BE2C (cell line): ENCODE measurements around the gene FNTB.

Source experiments
- DNase-seq: peaks from one replicate; pipeline ENCODE4 v3.0.0-alpha.2; 2020
- H3K27me3 ChIP-seq: fragments of 250-450 bp; sonication (Bioruptor Pico); 2 replicates; pipeline ENCODE4 v1.5.1; 2020; ENCODE audit warnings: mild to moderate bottlenecking
- H3K36me3 ChIP-seq: fragments of 250-450 bp; sonication (Bioruptor Pico); 2 replicates; pipeline ENCODE4 v1.5.1; 2020; ENCODE audit warnings: mild to moderate bottlenecking
- H3K4me1 ChIP-seq: fragments of 250-450 bp; sonication (Bioruptor Pico); 2 replicates; pipeline ENCODE4 v1.5.1; 2020
- H3K4me3 ChIP-seq: 2 replicates; pipeline ENCODE4 v1.5.1; 2011; ENCODE audit warnings: low read depth, low read length
- H3K9me3 ChIP-seq: fragments of 250-450 bp; sonication (Bioruptor Pico); 2 replicates; pipeline ENCODE4 v1.5.1; 2020
- TF ChIP-seq, protein P1 (sequence below): IDR thresholded peaks from 2 replicates; pipeline ENCODE4 v1.5.1; 2012; ENCODE audit warnings: mild to moderate bottlenecking, low read depth, low read length

FNTB gene

DNA sequence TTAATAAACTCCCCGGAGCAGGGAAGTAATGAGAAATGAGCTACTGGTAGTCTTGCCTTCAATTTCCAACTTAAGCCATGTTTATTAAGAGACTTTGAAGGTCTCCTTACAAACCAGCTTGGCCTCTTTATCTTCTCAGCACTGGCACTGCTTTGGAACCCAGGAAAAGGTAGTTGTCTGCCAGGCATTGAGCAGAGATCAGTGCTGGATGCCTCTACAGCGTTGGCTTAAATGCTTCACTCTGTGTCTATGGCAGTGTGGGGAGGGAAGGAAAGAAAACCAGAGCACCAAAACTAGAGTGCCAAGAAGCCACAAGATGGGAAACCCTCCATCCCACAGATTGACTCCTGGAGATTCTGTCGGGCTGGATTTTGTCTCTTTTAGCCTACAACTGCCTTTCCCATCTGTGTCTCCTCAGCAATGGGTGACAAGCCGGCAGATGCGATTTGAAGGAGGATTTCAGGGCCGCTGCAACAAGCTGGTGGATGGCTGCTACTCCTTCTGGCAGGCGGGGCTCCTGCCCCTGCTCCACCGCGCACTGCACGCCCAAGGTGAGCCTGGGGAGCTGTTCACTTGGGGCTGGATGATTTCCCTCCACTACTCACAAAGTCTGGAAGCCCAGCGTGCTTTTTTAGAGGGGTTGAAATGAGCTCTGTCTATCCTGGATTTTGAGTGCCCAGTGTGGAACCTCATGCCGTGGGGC lies 57.3 kb downstream of the FNTB start:
- TF ChIP-seq, protein P1, sequence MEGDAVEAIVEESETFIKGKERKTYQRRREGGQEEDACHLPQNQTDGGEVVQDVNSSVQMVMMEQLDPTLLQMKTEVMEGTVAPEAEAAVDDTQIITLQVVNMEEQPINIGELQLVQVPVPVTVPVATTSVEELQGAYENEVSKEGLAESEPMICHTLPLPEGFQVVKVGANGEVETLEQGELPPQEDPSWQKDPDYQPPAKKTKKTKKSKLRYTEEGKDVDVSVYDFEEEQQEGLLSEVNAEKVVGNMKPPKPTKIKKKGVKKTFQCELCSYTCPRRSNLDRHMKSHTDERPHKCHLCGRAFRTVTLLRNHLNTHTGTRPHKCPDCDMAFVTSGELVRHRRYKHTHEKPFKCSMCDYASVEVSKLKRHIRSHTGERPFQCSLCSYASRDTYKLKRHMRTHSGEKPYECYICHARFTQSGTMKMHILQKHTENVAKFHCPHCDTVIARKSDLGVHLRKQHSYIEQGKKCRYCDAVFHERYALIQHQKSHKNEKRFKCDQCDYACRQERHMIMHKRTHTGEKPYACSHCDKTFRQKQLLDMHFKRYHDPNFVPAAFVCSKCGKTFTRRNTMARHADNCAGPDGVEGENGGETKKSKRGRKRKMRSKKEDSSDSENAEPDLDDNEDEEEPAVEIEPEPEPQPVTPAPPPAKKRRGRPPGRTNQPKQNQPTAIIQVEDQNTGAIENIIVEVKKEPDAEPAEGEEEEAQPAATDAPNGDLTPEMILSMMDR, result no peak
- Histone ChIP-seq H3K9me3 (no peaks in the 10 kb centered on the region), H3K4me3 (no peak overlapping the region), H3K27me3 (no peaks in the 10 kb centered on the region), H3K36me3 (peaks cover 7% of the 10 kb centered on the region), H3K4me1 (no peaks in the 10 kb centered on the region)
- no peak for DNase-seq

DNA sequence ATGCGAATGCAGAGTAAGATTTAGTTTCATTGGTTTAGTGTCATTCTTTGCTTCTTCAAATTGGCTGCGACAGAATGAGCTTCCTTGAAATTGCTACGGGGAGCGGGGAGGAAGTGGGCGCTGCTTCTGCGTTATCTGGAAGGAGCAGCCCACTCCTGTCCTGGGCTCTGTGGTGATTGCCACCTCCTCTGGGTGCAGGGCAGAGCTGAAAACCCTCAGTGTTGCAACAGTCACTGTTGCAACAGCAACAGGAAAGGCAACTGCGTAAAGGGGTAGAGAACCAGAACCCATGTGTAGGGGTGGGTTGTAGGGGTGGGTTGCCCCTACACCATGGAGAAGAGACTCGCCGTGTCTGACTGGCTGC lies 57.9 kb downstream of the FNTB start:
- DNase-seq, result no peak
- Histone ChIP-seq H3K36me3 (peaks cover 7% of the 10 kb centered on the region), H3K9me3 (no peaks in the 10 kb centered on the region), H3K4me1 (no peaks in the 10 kb centered on the region), H3K27me3 (no peaks in the 10 kb centered on the region), H3K4me3 (no peak overlapping the region)
- TF ChIP-seq, protein P1, result no peak

DNA sequence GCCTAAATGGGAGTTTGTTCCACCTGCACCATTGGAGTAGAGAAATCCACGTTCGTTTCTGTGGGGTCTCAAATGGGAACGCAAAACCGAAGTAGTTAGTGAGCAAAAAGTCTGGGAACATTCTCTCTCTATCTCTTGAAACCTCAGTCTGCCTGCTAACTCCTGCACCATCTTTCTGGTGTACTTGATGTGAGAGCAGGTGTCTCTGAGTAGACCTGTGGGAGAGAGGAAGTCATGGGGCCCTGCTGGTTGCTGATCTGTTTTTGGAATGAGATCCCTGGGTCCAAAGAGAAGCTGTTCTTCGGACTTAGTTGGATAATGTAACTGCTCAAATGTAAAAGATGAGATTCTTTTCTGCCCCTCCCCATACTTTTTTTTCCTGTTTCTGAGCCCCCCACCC lies 58.3 kb downstream of the FNTB start:
- H3K9me3 ChIP-seq, result no peaks in the 10 kb centered on the region
- DNase-seq, result no peak
- peaks cover 7% of the 10 kb centered on the region for H3K36me3 ChIP-seq
- H3K4me1 ChIP-seq, result no peaks in the 10 kb centered on the region
- H3K4me3 ChIP-seq, result no peak overlapping the region
- H3K27me3 ChIP-seq, result no peaks in the 10 kb centered on the region
- TF ChIP-seq, protein P1, result no peak

DNA sequence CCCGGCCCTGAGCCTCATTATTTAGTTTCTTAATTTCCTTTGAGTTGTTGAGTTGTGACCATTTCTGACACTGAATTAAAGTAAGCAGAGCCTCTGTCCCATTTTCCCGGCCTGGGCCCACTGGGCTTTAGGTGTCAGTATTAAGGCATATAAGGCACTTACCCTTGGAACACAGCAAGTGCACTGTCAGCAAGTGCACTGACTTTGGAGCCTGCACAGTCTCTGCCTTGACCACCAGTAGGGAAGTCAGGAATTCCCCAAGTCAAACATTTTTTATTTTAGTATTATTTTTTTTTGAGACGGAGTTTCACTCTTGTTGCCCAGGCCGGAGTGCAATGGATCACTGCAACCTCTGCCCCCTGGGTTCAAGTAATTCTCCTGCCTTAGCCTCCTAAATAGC lies 59.0 kb downstream of the FNTB start:
- TF ChIP-seq, protein P1, result no peak
- H3K4me1 ChIP-seq, result no peaks in the 10 kb centered on the region
- no peaks in the 10 kb centered on the region for H3K27me3 ChIP-seq
- DNase-seq, result no peak
- H3K36me3 ChIP-seq, result peaks cover 7% of the 10 kb centered on the region
- H3K9me3 ChIP-seq, result no peaks in the 10 kb centered on the region
- no peak overlapping the region for H3K4me3 ChIP-seq

DNA sequence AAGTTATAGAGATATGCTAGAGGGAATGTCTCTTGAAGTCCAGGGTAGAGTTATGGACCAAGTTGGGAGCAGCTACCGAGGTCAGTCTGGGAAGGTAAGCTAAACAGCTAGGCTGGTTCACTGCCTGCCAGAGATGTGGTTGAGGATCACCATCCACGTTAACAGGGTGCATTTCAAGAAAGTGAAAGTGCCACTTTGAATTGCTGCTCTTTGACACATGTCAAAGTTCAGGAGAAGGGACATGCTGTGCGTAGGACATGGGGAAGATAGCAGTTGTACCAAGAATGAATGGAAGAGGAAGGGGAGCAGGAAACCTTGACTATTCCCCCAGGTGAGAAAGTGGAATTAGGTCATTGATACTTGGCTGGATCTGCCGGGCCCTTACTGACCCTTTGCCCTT lies 66.1 kb downstream of the FNTB start:
- Histone ChIP-seq H3K9me3 (no peaks in the 10 kb centered on the region), H3K36me3 (no peaks in the 10 kb centered on the region; the same call in 1 of the 2 replicates)
- DNase-seq, result no peak

DNA sequence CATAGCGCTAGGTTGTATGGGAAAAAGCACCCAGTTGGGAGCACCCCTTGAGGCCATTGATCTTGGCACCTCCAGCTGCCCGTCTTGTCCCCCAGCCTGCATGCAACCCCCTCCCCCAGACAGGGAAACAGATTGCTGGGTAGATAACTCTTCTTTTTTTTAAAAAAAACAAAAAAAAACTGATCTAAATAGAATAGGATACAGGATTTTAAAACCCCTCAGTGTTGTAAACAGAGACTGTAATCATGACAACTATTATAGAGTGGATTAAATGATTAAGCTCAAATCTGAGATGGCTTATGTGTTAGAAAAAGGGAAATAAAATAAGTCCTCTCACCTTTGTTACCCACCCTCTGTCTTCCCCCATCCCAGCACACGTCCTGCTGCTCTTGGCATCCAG lies 66.8 kb downstream of the FNTB start:
- TF ChIP-seq, protein P1, result no peak
- Histone ChIP-seq H3K4me3 (no peak overlapping the region), H3K36me3 (no peaks in the 10 kb centered on the region; the same call in 1 of the 2 replicates)

More for the DNA sequence above, 66.1 kb downstream of the FNTB start:
- no peaks in the 10 kb centered on the region for H3K27me3 ChIP-seq
- H3K4me1 ChIP-seq, result no peaks in the 10 kb centered on the region
- TF ChIP-seq, protein P1, result no peak
- H3K4me3 ChIP-seq, result no peak overlapping the region

More for the DNA sequence above, 66.8 kb downstream of the FNTB start:
- no peak for DNase-seq
- H3K27me3 ChIP-seq, result no peaks in the 10 kb centered on the region
- no peaks in the 10 kb centered on the region for H3K9me3 ChIP-seq
- no peaks in the 10 kb centered on the region for H3K4me1 ChIP-seq
